ENCODE data around the gene TEF.

The TEF gene, protein sequence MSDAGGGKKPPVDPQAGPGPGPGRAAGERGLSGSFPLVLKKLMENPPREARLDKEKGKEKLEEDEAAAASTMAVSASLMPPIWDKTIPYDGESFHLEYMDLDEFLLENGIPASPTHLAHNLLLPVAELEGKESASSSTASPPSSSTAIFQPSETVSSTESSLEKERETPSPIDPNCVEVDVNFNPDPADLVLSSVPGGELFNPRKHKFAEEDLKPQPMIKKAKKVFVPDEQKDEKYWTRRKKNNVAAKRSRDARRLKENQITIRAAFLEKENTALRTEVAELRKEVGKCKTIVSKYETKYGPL

DNA sequence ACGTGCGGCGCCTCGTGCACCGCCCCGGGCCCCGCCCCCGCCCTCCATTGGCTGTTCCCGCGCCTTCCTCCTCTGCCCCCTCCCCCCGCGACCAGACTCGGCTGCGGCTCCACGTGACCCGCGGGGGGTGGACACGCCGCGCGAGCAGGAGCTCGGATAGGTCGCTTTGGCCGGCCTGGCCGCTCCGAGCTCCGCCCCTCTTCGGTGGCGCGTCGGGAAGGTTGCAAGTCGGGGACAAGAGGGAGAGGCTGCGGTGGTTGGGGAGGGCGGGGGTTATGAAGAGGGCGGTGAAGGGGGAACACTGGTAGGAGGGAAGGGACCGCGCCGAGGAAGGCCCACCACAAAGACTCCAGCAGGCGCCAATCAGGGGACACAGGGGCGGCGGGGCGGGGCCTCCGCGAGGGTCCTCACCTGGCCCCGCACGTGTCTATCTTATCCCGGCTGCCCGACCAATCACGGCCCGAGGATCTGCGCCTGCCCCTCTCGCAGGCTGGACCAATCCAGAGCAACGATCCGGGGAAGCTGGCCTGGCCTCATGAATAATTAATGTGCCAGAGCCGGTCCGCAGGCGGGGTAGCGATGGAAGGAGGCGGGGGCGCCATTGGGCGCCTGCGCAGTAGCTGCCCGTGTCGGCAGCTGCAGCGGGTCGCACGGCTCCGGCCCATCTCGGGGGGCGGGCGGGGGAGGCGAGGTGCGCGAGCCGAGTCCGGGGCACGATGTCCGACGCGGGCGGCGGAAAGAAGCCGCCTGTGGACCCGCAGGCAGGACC lies at the start of gene TEF:
TSS of gene TEF (plus strand) at position 614 of the 769 bp plus-strand sequence. CDS start at position 717, 103 bp downstream.
- DNase-seq (ENCODE audit: low read depth), result peak; percentile 99

DNA sequence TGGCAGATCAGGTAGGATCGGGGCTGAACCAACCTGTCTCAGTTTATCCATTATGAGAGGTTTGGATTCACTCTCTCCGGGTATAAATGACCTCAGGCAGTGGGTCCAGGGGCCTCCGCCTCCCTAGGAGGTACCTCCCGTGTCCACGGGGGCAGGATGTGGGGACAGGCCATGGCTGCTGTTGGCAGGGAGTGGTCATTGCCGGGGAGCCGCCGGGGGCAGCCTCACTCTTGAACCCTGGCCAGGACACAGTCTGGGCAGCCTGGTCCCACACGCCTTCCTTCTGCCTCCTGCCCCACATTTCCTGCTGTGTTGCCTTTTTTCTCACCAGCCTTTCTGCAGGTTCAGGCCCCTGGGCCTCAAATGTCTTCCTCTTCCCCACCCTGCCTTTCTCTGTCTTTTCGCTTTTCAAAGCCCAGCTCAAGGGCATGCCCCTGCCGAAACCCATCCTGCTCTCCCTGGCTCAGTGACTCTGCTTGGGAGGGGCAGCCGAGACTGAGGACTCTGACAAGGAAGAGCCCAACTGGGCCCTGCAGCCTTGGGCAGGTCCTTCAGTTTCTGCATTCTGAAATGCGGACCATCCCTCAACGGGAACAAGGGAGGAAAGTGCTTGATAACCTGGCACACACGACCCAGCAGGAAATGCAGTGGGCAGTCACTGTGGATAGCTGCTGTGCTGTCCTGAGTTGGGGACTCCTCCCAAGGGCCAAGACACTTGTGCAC lies 49.4 kb upstream of the TEF start:
- DNase-seq (ENCODE audit: low read depth), result no peak

DNA sequence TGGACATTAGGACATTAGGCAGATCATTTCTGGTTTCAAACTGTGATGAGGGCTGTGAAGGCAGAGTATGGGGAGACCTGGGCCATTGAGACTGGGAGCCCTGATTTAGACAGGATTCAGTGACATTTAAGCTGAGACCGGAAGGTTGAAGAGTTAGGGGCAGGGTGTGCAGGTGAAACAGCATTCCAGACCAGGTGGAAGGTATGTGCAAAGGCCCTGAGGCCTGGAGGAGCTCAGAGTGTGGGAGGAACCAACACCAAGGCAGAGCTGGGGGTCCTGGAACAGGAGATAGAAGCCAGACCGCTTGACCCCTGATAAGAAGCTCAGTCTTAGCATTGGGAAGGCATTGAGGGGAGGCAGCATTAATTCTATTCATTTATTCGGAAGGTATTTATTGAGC lies 47.9 kb upstream of the TEF start:
- no peak for DNase-seq (ENCODE audit: low read depth)

DNA sequence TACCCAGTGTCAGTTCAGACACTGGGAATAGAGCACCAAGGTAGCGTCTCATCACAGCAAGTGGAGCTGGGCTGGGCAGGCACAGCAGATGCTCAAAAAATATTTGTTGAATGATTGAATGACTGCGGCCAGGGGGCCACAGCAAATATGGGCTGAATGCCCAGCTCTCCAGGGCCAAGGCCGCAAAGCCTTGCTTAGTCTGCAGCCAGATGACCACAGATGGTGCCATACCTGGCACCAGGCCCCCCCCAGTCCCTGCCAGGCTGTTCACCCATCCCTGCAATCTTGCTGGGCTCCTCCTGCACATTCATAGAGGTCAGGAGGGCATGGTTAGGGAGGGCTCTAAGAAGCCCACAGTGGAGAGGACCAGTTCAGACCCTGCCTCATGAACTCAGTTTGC lies 47.5 kb upstream of the TEF start:
- DNase-seq (ENCODE audit: low read depth), result no peak

DNA sequence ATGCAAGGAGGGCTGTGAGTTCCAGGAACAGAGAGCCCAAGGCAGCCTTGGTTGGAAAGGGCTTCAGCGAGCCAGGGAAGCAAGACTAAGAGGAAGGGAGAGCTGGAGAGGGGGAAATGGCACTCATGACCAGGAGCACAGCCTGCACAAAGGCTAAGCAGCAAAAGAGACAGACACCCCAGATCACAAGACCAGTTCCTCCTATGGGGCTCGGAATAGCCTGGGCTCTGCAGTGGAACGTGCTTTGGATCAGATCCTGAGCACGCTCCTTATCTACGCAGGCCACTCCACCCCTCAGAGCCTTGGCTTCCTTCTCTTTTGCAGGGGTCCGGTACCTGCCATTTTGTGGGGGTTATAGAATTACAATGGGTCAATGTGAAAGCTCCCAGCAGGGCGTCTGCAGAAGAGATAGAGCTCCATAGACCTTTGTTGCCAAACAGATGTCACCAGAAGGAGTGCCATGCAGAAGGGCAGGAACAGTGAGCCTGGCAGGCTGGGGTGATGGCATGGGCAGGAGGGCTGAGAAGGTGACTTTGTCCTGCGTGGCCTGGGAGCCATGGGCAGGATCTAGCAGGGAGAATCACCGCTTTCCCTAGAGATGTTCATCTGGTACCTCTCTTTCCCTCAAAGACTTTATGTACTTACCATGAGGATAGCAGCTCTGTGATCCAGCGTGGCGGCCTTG lies 46.6 kb upstream of the TEF start:
- no peak for DNase-seq (ENCODE audit: low read depth)

DNA sequence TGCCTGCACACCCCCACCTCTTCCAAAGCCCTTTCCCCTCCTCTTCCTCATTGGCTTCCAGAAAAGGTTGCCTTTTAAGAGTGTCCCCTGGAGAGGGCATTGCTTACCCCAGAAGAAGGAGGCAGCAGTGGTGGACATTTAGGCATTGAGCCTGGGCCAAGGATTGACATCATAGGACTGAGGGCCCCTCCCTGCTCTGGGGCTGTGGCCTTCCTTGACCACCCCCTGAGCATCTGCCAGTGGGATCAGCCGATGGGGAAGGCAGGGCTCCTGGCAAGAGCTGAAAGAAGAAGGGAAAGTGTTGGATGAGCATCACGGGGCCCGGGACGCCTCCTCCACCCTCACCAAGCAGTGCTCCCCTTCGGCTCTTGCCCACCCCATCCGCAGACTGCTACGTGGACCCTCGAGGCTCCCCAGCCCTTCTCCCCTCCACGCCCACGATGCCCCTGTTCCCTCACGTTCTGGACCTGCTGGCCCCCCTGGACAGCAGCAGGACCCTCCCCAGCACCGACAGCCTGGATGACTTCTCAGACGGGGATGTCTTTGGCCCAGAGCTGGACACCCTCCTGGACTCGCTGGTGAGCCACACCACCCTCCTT lies 43.0 kb upstream of the TEF start:
- DNase-seq (ENCODE audit: low read depth), result no peak

DNA sequence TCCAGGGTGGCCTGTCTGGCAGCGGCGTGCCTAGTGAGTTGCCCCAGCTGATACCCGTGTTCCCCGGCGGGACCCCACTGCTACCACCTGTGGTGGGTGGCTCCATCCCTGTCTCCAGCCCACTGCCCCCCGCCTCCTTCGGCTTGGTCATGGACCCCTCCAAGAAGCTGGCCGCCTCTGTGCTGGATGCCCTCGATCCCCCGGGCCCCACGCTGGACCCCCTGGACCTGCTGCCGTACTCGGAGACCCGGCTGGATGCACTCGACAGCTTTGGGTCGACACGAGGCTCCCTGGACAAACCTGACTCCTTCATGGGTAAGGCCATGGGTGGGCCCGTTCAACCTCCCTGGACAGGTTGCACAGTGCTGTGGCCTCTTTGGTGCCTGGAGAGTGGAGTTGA lies 41.9 kb upstream of the TEF start:
- DNase-seq (ENCODE audit: low read depth), result no peak

DNA sequence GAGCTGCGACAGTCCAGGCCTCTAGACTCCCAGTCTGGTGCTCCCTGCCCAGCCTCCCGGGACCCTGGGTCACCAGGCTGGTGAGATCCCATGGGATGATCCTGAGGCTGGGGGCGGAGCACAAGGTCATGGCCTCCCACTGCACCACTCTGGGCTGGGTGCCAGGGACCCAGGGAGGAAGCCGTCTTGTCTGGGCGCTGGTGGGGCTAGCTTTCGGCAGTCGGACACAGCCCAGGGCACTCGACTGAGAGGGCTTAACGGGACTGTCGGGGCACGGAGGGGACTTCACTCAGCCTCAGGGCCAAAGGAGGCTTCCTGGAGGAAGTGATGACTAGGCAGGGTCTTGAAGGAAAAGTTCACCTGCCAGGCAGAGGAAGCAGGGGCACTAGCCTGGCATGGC lies 41.4 kb upstream of the TEF start:
- DNase-seq (ENCODE audit: low read depth), result no peak

DNA sequence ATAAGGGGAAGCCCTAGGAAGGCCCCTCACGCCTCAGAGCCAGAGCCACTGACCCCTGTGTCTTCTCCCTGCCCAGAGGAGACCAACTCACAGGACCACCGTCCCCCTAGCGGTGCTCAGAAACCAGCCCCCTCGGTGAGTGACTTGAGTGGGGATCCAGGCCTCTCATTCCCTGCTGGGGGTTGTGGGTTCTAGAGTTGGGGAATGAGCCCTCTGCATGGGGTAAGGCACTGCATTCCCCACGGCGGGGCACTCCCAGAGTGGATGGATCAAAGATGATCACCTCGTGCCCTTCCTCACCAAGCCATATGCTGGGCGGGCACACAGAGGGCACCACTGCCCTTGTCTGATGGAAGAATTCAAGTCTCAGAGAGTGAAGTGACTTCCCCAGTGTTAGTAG lies 40.7 kb upstream of the TEF start:
- DNase-seq (ENCODE audit: low read depth), result no peak

DNA sequence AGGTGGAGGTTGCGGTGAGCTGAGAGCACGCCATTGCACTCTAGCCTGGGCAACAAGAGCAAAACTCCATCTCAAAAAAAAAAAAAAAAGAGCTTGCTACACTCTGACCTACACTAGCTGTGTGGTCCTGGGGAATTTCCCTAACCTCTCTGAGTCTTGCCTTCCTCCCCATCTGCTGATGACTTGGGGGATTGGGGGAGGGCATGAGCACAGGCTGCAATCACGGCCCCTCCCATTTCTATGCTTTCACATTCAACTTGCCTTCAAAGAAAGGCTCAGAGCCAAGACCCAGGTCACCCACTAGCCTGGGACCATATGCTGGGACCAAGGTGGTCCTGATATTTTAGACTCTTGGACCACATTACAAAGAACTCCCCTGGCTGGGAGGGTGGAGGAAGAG lies 39.8 kb upstream of the TEF start:
- peak; percentile 39 for DNase-seq (ENCODE audit: low read depth)

DNA sequence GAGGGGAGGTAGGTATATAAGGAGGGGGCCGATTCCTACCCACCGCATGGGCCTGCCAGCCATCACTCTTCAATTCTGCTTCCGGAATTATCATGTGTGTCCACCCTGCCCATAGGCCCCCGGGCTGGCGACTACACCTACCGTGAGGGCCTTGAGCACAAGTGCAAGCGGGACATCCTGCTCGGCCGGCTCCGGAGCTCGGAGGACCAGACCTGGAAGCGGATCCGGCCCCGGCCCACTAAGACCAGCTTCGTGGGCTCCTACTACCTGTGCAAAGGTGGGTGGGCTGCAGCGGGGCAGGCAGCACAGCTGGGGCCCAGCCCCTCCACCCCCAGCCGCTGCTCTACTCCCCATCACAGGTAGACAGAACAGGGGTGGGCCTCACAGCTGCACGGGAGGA lies 38.4 kb upstream of the TEF start:
- no peak for DNase-seq (ENCODE audit: low read depth)

DNA sequence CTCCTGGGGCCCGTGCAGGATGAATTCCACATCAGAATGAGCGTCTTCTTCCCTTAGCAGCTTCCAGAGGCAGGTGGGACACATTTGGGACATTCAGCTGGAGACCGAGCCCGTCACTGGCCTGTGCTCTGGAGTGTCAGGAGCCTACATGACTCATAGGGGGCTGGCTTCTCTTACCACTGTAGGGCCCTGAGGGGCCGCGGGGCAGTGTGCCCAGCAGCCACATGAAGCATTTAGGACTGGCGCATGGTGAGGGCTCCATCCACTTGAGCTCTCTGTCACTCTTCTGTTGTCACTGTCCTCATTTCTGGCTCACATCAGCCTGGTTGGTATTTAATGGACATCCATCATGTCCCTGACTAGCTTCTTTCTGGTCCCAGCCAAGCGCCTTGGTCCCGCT lies 38.0 kb upstream of the TEF start:
- DNase-seq (ENCODE audit: low read depth), result no peak

DNA sequence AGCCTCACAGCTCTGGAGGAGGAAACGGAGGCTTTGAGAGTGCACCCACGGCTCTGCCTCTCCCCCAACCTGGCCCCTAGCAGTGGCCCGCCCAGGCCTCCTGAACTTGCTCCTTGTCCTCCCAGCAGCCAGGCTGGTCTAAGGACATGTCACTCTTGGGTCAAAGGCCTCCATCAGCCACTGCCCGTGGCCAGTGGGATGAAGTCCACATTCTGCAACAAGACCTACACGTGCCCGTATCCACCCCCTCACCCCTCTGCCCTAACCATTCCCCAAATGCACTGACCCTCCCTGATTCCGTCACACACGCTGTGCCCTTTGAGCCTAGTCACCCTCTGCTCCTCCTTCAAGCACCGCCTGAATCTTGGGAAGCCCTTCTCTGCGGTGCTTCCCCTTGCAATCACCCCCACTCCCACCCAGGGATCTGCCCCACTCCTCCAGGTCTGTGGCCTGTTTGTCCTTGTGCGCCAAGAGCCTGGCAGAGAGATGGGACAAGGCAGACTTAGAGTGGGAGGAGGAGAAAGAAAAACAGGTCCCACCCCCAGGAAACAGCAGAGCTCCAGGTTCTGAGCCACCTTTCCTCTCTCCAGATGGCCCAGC lies 37.5 kb upstream of the TEF start:
- DNase-seq (ENCODE audit: low read depth), result no peak

DNA sequence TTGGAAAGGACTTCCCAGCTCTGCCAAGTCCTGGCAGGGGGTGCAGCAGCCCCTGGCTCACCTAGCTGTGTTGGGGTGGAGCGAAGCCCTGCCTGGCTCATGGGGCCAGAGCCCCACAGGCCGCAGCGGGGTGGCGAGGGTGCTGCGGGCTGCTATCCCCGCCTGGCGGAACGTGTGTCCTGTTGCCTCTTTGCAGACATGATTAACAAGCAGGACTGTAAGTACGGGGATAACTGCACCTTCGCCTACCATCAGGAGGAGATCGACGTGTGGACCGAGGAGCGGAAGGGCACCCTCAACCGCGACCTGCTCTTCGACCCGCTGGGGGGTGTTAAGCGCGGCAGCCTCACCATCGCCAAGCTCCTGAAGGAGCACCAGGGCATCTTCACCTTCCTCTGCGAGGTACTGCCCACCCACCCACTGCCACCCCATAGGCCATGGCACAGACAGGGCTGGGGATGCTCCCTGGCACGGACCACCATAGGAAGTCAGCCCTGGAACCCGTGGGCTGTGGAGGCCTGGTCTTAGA lies 35.9 kb upstream of the TEF start:
- DNase-seq (ENCODE audit: low read depth), result no peak

DNA sequence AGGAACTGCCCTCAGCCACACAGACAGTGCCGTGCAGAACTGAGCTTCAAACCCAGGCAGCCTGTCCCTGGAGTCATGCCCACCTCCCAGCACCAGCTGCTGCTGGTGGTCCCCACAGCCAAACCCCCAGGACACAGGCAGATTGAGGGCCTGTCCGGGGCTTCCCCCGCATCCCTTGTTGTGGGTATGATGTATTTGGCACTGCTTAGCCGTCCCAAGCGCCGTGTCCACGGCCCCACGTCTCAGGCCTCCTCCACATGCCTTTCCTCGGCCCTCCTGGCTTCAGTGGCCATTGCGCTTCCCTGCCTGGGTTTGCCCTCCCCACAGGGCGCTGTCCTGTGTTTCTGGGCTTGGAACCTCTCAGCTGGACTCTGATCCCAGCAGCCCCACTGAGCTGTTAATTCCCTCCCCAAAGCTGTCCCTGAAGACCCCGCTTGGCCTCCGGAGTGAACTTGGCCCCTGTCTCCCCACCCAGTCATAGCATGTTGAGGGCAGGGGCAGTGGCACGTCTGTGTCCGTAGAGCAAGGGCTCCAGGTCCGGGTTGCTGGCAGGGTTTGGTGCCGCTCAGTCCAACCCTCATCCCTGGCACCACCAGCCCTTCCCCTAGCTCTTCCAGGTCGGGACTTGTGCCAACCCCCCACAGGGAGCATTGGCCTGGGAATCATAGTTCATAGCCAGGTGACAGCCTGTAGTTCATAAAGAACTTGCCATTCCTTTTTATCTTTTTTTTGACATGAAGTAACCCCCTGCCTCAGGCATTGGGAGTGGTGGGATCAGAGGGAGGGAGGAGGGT lies 34.5 kb upstream of the TEF start:
- no peak for DNase-seq (ENCODE audit: low read depth)

DNA sequence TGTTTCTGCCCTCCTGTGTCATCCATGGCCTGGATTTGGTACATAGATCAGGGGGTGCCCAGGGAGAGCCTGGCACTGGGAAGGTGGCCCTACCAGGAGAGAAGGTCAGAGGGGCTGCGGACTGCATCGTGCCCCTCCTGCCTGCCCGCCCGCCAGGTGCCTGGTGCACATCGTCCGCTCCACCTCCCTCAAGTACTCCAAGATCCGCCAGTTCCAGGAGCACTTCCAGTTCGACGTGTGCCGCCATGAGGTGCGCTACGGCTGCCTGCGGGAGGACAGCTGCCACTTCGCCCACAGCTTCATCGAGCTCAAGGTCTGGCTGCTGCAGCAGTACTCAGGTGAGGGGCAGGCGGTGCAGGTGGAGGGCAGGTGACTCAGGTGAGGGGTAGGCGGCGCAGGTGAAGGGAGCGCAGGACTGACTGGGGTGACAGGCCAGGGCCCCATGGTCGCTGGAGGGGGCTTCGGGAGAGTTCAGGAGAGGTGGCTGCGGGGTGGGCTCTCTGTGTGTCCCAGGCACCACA lies 32.7 kb upstream of the TEF start:
- DNase-seq (ENCODE audit: low read depth), result no peak

DNA sequence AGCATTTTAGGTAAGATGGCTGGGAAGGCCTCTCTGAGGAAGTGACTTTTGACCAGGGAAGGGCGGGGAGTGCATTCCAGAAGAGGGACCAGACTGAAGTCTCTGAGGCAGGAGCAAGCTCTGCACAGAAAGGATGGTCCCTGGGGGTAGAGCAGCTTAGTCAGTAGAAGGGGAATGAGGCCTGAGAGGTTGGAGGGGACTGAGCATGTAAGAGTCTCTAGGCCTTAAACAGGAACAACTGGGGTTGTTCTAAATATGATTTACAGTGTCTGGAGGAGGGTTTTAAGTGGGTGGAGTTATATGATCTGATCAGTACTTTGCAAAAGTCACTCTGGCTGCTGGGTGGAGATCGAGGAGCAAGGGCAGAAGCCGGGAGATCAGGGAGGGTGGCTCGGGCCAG lies 31.7 kb upstream of the TEF start:
- no peak for DNase-seq (ENCODE audit: low read depth)

DNA sequence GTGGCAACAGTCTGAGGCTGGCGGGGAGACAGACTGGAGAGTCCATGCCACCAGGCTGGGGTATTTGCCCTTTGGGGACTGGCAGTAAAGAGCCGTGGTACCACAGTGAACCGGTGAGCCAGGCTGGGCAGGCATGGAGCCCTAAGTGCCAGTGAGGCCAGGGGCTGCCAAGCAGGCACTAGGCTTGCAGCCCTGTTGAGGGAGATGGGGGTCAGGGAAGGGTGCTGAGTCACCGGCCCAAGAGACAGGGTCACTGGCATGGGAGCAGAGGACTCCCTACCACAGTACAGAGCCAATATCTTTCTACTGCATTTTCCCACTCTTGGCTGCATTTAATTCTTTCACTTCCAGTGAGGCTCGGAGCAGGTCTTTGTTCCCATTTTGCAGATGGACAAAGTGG lies 30.7 kb upstream of the TEF start:
- no peak for DNase-seq (ENCODE audit: low read depth)

DNA sequence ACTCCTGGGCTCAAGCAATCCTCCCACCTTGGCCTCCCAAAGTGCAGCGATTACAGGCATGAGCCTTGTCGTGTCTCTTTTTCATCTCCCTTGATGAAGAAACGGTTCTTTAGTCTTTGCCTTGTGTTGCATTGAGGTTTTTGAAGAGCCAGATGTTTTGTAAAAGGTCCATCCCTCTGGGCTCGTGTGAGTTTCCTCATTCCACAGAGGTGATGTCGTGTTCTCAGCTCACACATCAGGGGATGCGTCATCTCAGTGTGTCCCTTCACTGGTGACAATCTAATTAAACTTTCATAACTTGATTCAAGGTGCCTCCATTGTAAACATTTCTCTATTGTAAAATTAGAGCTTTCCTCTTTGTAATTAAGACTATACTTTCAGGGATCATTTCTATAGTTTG lies 29.7 kb upstream of the TEF start:
- peak; percentile 53 for DNase-seq (ENCODE audit: low read depth)

DNA sequence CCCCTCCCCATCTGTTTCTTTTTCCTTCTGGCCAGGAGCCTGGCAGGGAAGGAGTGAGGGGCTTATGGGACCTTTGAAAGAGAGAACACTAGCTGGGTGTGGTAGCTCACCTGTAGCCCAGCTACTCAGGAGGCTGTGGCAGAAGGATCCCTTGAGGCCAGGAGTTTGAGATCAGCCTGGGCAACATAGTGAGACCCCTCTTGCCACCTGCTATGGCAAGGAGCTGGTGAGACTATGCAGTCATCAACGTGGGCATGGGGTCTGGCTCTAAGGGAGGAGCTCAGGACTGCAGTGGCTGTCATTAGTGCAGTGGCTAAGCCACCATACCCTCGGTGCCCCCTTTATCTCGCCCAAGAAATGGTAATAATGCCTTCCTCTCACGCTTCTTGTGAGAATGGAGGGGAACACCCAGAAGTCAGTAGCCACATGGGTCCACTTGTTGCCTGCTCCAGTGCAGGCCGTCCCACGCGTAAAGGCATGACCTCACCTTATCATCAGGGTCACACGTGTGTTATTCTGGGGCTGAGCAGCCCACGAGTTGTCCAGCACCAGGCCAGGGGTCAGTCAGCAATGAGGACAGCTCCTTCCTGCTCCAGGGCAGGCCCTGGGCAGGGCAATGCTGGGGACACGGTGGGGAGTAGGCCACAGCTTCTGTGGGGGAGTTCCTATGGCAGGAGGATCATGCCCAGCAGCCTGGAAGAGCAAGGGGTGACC lies 27.7 kb upstream of the TEF start:
- no peak for DNase-seq (ENCODE audit: low read depth)
